GM21717 (cell line): ENCODE results near the gene GMCL2.
"Not testable (repeated sequence)": the region's sequence is repeated elsewhere in the genome, so short reads cannot be mapped to it uniquely, and the experiment has no call there.

Source experiments
- ATAC-seq: cut with Tn5 transposase; IDR thresholded peaks from one replicate; pipeline ENCODE4 v1.9.1; 2021; ENCODE audit warnings: mild to moderate bottlenecking, moderate library complexity; ENCODE audit not compliant: unreplicated experiment

Gene GMCL2

GRCh38 chr5:178187014-178187413 is at the start of gene GMCL2:
Gene GMCL2, minus strand, starts transcription at chr5:178187371. Its CDS starts 72 bp downstream, at chr5:178187299.
- ATAC-seq, result no peak

- ATAC-seq, result no peak
Observed at GRCh38 chr5:178236679-178237078, 49.5 kb upstream of the GMCL2 start.

- ATAC-seq, result no peak
Observed at GRCh38 chr5:178236126-178236525, 49.0 kb upstream of the GMCL2 start.

- ATAC-seq, result no peak
Observed at GRCh38 chr5:178235588-178235974, 48.4 kb upstream of the GMCL2 start.

GRCh38 chr5:178234750-178235587 is 47.8 kb upstream of the GMCL2 start:
- no peak for ATAC-seq

GRCh38 chr5:178234121-178234749 is 47.1 kb upstream of the GMCL2 start:
- ATAC-seq, result no peak

GRCh38 chr5:178232920-178233429 is 45.8 kb upstream of the GMCL2 start:
- ATAC-seq, result no peak

GRCh38 chr5:178232124-178232919 is 45.2 kb upstream of the GMCL2 start, which contains the start of gene PHYKPL:
Gene PHYKPL, minus strand, starts transcription at chr5:178232802. Its CDS starts 252 bp downstream, at chr5:178232550.
- peak; percentile 61 for ATAC-seq

GRCh38 chr5:178231539-178232123 is 44.5 kb upstream of the GMCL2 start:
- ATAC-seq, result peak; percentile 6

- no peak for ATAC-seq
Observed at GRCh38 chr5:178230879-178231538, 43.8 kb upstream of the GMCL2 start.

- no peak for ATAC-seq
Observed at GRCh38 chr5:178229861-178230260, 42.7 kb upstream of the GMCL2 start.

- ATAC-seq, result not testable (repeated sequence)
Observed at GRCh38 chr5:178229111-178229510, 41.9 kb upstream of the GMCL2 start.

- ATAC-seq, result no peak
Observed at GRCh38 chr5:178228609-178229008, 41.4 kb upstream of the GMCL2 start.

GRCh38 chr5:178227929-178228328 is 40.8 kb upstream of the GMCL2 start:
- ATAC-seq, result no peak

GRCh38 chr5:178227138-178227659 is 40.0 kb upstream of the GMCL2 start:
- ATAC-seq, result no peak

- no peak for ATAC-seq
Observed at GRCh38 chr5:178225174-178225573, 38.0 kb upstream of the GMCL2 start.

- no peak for ATAC-seq
Observed at GRCh38 chr5:178224403-178224802, 37.2 kb upstream of the GMCL2 start.

GRCh38 chr5:178223828-178224335 is 36.7 kb upstream of the GMCL2 start:
- ATAC-seq, result no peak

GRCh38 chr5:178223196-178223773 is 36.1 kb upstream of the GMCL2 start:
- no peak for ATAC-seq
